Naive thymus-derived CD4-positive, alpha-beta T cell (primary cell): ENCODE data around the gene RERE. TPM values are rescaled to one million over a fixed set of nuclear protein-coding genes. Genes with fewer than 3 reads are reported as not detected.

Experiments
- ATAC-seq: fragments of 150-1000 bp; cut with Tn5 transposase; 2 replicates; pipeline ENCODE4 v1.10.0; 2021; ENCODE audit warnings: mild to moderate bottlenecking, moderate library complexity
- CTCF ChIA-PET: fragments of 350-600 bp; sonication (Branson Sonifier 250); formaldehyde crosslinking; loops from one replicate; lab custom pipeline; 2021; ENCODE audit warnings: antibody characterized with exemption; lab: Charles Lee
- POLR2A ChIA-PET: fragments of 350-600 bp; sonication (Branson Sonifier 250); formaldehyde crosslinking; loops from one replicate; lab custom pipeline; 2021; ENCODE audit warnings: antibody characterized with exemption, inconsistent platforms; lab: Charles Lee
- DNase-seq, 9 donors: peaks; one replicate each; pipeline versions ENCODE4 v3.0.0 to v3.0.0-alpha.2; 2020 to 2022; ENCODE audit warnings: mixed read lengths in 1 of 9
- H3K27ac ChIP-seq: one replicate; pipeline ENCODE4 v1.7.0; 2013; ENCODE audit warnings: mild to moderate bottlenecking, low read depth, low read length, moderate library complexity
- H3K27me3 ChIP-seq, 2 donors: one replicate each; pipeline ENCODE4 v1.7.0; 2013; ENCODE audit warnings: low read length in 2 of 2, mild to moderate bottlenecking in 2 of 2, moderate library complexity in 2 of 2; ENCODE audit not compliant: control insufficient read depth in 2 of 2, insufficient read depth in 2 of 2
- H3K36me3 ChIP-seq, 3 experiments: 1 replicate in 2 of 3; 2 replicates in 1 of 3; pipeline ENCODE4 v1.7.0; 2013; ENCODE audit warnings: low read length in 3 of 3, mild to moderate bottlenecking in 3 of 3, moderate library complexity in 1 of 3; ENCODE audit not compliant: insufficient read depth in 3 of 3, control insufficient read depth in 2 of 3
- H3K4me1 ChIP-seq, 2 donors: one replicate each; pipeline ENCODE4 v1.7.0; 2013; ENCODE audit warnings: low read length in 2 of 2, mild to moderate bottlenecking in 2 of 2, moderate library complexity in 1 of 2; ENCODE audit not compliant: control insufficient read depth in 2 of 2, insufficient read depth in 2 of 2
- H3K4me3 ChIP-seq: 2 replicates; pipeline ENCODE4 v1.7.0; 2013; ENCODE audit warnings: mild to moderate bottlenecking, low read length
- H3K9me3 ChIP-seq, 3 experiments: 1 replicate in 2 of 3; 2 replicates in 1 of 3; pipeline ENCODE4 v1.7.0; 2013; ENCODE audit warnings: low read length in 3 of 3; ENCODE audit not compliant: control insufficient read depth in 2 of 3
- H3K27ac Mint-ChIP-seq, 9 donors: one replicate each; pipeline ENCODE4 v1.8.0; 2020 to 2022; ENCODE audit warnings: mixed read lengths in 9 of 9, mild to moderate bottlenecking in 8 of 9, moderate library complexity in 5 of 9, inconsistent platforms in 2 of 9
- H3K27me3 Mint-ChIP-seq, 5 donors: one replicate each; pipeline ENCODE4 v1.8.0; 2021 to 2022; ENCODE audit warnings: mixed read lengths in 5 of 5, mild to moderate bottlenecking in 1 of 5
- H3K36me3 Mint-ChIP-seq, 5 donors: one replicate each; pipeline ENCODE4 v1.8.0; 2020 to 2022; ENCODE audit warnings: mixed read lengths in 5 of 5, mild to moderate bottlenecking in 3 of 5, inconsistent platforms in 1 of 5
- H3K4me1 Mint-ChIP-seq, 7 donors: one replicate each; pipeline ENCODE4 v1.8.0; 2020 to 2022; ENCODE audit warnings: mixed read lengths in 7 of 7, mild to moderate bottlenecking in 3 of 7, inconsistent platforms in 1 of 7
- H3K4me3 Mint-ChIP-seq, 10 donors: one replicate each; pipeline ENCODE4 v1.8.0; 2020 to 2022; ENCODE audit warnings: mild to moderate bottlenecking in 10 of 10, mixed read lengths in 10 of 10, moderate library complexity in 6 of 10, inconsistent platforms in 2 of 10
- H3K9me3 Mint-ChIP-seq, 11 donors: one replicate each; pipeline ENCODE4 v1.8.0; 2020 to 2022; ENCODE audit warnings: mixed read lengths in 11 of 11, mild to moderate bottlenecking in 4 of 11, inconsistent platforms in 1 of 11, moderate library complexity in 1 of 11
- intact Hi-C, 2 donors: fragments of 100-400 bp; cut with micrococcal nuclease; formaldehyde crosslinking; loops; one replicate each; pipeline ENCODE4 v1.15.1; 2023
- polyA plus RNA-seq, 2 donors: library from polyadenylated mRNA; unstranded; fragments of 300-500 nt; fragmentation: Illumina TruSeq; gene quantifications; one replicate each; pipeline ENCODE4 v1.2.3, GENCODE V29; 2021
- total RNA-seq, 6 experiments: library from RNA in 5 of 6; stranded (reverse) in 5 of 6; gene quantifications; 1 replicate in 5 of 6; 2 replicates in 1 of 6; pipeline ENCODE4 v1.2.3 and lab custom pipeline; 2021 to 2026

RERE gene
- total and polyA plus RNA-seq, 7 experiments from 2014 or later: 7.3 to 114 (median 106) TPM

- ChIA-PET CTCF (no interaction called here), POLR2A (no interaction called here)
- Mint-ChIP-seq H3K4me1 (peaks cover under 1 to 26% (median 13%) of the 10 kb centered on the region in 7 donors), H3K9me3 (no peaks in the 10 kb centered on the region), H3K4me3 (no peak overlapping the region), H3K27ac (peak overlapping the region in 5 of 9 donors; percentile 15 to 63 (median 38)), H3K27me3 (no peaks in the 10 kb centered on the region), H3K36me3 (peaks cover 4 to 49% (median 43%) of the 10 kb centered on the region in 5 donors)
- no peak overlapping the region for H3K27ac ChIP-seq
- ATAC-seq (peak; percentile 87), DNase-seq (no peak)
- no peak overlapping the region for H3K4me3 ChIP-seq
- no peaks in the 10 kb centered on the region for H3K9me3 ChIP-seq
- intact Hi-C loops: no loop called here
- H3K27me3 ChIP-seq: no peaks in the 10 kb centered on the region
- H3K4me1 ChIP-seq: peaks cover 0 to 9% of the 10 kb centered on the region in 2 donors
- peaks cover 0 to 46% (median 9%) of the 10 kb centered on the region in 3 experiments for H3K36me3 ChIP-seq
These were observed 321.0 kb downstream of the RERE start for GRCh38 chr1:8496473-8496872.

DNA sequence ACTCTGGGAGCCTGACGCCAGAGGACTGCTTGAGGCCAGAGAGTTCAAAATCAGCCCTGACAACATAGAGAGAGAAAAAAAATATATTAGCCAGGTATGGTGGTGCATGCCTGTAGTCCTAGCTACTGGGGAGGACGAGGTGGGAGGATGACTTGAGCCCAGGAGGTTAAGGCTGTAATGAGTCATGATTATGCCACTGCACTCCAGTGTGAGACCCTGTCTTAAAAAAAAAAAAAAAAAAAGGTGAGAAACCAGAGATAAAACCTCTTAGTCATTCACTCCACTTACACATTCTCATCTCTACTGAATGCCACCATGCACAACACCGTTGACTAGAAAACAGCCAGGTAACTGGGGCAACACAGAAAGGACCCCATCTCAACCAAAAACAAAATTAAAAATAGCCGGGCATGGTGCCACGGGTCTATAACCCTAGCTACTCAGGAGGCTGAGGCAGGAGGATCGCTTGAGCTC lies 321.5 kb downstream of the RERE start:
- ChIA-PET CTCF (no interaction called here), POLR2A (no interaction called here)
- Histone ChIP-seq H3K9me3 (no peaks in the 10 kb centered on the region), H3K27ac (no peak overlapping the region), H3K36me3 (peaks cover 0 to 46% (median 9%) of the 10 kb centered on the region in 3 experiments), H3K4me1 (peaks cover 0 to 9% of the 10 kb centered on the region in 2 donors), H3K4me3 (no peak overlapping the region), H3K27me3 (no peaks in the 10 kb centered on the region)
- Mint-ChIP-seq H3K4me3 (no peak overlapping the region), H3K27ac (peak overlapping the region in 5 of 9 donors; percentile 13 to 63 (median 45)), H3K36me3 (peaks cover 4 to 49% (median 43%) of the 10 kb centered on the region in 5 donors), H3K9me3 (no peaks in the 10 kb centered on the region), H3K27me3 (no peaks in the 10 kb centered on the region), H3K4me1 (peaks cover 4 to 26% (median 13%) of the 10 kb centered on the region in 7 donors)
- intact Hi-C loops: no loop called here
- peak; percentile 63 for ATAC-seq
- DNase-seq: peak in 1 of 9 donors; percentile 38

DNA sequence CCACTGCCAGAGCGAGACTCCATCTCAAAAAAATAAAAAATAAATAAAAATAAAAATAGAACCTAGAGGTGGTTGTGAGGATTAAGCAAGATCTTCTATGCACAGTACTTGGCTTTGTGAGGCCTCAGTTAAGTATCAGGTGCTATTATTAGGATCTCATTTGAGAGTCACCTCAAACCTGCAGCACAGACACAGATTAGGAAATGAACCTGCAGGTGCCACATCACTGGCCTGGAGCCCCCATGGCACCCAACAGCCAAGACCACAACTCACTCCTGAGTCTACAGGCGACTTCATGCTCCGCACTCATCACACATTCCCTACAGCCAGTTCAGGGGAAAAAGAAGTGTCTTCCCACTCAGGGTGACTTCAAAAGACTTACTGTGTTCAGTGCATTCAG lies 322.8 kb downstream of the RERE start:
- H3K36me3 ChIP-seq: peaks cover 0 to 42% (median 9%) of the 10 kb centered on the region in 3 experiments
- H3K27ac Mint-ChIP-seq: peak overlapping the region in 2 of 9 donors; percentile 38 to 49
- no peaks in the 10 kb centered on the region for H3K9me3 Mint-ChIP-seq
- intact Hi-C loops: no loop called here
- no peaks in the 10 kb centered on the region for H3K27me3 ChIP-seq
- H3K4me1 Mint-ChIP-seq: peaks cover 4 to 26% (median 13%) of the 10 kb centered on the region in 7 donors
- peaks cover 4 to 50% (median 41%) of the 10 kb centered on the region in 5 donors for H3K36me3 Mint-ChIP-seq
- no peaks in the 10 kb centered on the region for H3K9me3 ChIP-seq
- no peak overlapping the region for H3K4me3 ChIP-seq
- H3K27me3 Mint-ChIP-seq: no peaks in the 10 kb centered on the region
- H3K4me3 Mint-ChIP-seq: no peak overlapping the region
- ATAC-seq (no peak), DNase-seq (no peak)
- ChIA-PET CTCF (interaction anchor here (0.8 kb wide), 1 partner anchor 23 kb away, joined by 3 read pairs; no protein-coding TSS in a partner anchor), POLR2A (interaction anchor here (1.0 kb wide), 1 partner anchor 31 kb away, joined by 3 read pairs; no protein-coding TSS in a partner anchor)
- H3K27ac ChIP-seq: no peak overlapping the region
- H3K4me1 ChIP-seq: peaks cover 0 to 9% of the 10 kb centered on the region in 2 donors

DNA sequence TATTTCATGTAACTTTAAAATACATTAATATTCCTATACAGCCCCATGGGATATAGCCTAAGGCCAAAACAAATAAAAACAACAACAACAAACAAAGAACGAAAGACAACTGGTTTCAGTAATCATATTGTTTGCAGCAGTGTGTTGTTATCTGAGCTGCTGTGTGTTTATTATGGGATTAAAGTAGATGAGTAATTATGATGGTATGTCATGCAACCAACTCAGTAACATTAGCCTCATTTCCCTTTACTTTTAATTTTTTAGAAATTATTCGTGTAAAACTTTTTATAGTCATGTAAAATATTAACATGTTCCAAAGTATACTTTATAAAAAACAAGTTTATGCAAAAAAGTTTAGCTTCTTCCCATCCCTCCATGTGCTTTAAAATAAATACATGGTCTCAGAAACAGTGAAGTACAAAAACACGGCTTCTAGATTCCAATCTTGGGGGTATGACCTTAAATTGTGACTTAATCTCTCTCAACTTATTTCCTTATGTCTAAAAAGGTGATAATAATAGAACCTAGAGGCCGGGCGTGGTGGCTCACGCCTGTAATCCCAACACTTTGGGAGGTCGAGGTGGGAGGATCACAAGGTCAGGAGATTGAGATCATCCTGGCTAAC lies 323.4 kb downstream of the RERE start:
- ATAC-seq (no peak), DNase-seq (no peak)
- Histone ChIP-seq H3K27me3 (no peaks in the 10 kb centered on the region), H3K36me3 (peaks cover 0 to 38% (median 9%) of the 10 kb centered on the region in 3 experiments), H3K9me3 (no peaks in the 10 kb centered on the region), H3K27ac (no peak overlapping the region), H3K4me3 (no peak overlapping the region), H3K4me1 (peaks cover 0 to 9% of the 10 kb centered on the region in 2 donors)
- Mint-ChIP-seq H3K27me3 (no peaks in the 10 kb centered on the region), H3K4me1 (peaks cover 4 to 26% (median 13%) of the 10 kb centered on the region in 7 donors), H3K36me3 (peaks cover 4 to 47% (median 38%) of the 10 kb centered on the region in 5 donors), H3K4me3 (no peak overlapping the region), H3K27ac (no peak overlapping the region), H3K9me3 (no peaks in the 10 kb centered on the region)
- POLR2A ChIA-PET: interaction anchor here (1.0 kb wide), 1 partner anchor 32 kb away, joined by 3 read pairs; no protein-coding TSS in a partner anchor
- CTCF ChIA-PET: no interaction called here
- intact Hi-C loops: no loop called here

- H3K27ac Mint-ChIP-seq: no peak overlapping the region
- Histone ChIP-seq H3K36me3 (peaks cover 0 to 5% (median 0%) of the 10 kb centered on the region in 3 experiments), H3K27ac (no peak overlapping the region), H3K27me3 (no peaks in the 10 kb centered on the region), H3K4me3 (no peak overlapping the region), H3K9me3 (no peaks in the 10 kb centered on the region), H3K4me1 (no peaks in the 10 kb centered on the region)
- CTCF ChIA-PET: no interaction called here
- H3K4me1 Mint-ChIP-seq: peaks cover 6 to 41% (median 11%) of the 10 kb centered on the region in 7 donors
- intact Hi-C loops: no loop called here
- no peaks in the 10 kb centered on the region for H3K9me3 Mint-ChIP-seq
- H3K4me3 Mint-ChIP-seq: no peak overlapping the region
- H3K27me3 Mint-ChIP-seq: no peaks in the 10 kb centered on the region
- POLR2A ChIA-PET: no interaction called here
- no peak for ATAC-seq
- H3K36me3 Mint-ChIP-seq: peaks cover 0 to 32% (median 9%) of the 10 kb centered on the region in 5 donors
- DNase-seq: no peak
These were observed 330.2 kb downstream of the RERE start for GRCh38 chr1:8487249-8487648.

GRCh38 chr1:8486047-8486446 lies 331.4 kb downstream of the RERE start:
- POLR2A ChIA-PET: no interaction called here
- Mint-ChIP-seq H3K4me1 (peaks cover 5 to 34% (median 7%) of the 10 kb centered on the region in 7 donors), H3K36me3 (peaks cover 0 to 28% (median 11%) of the 10 kb centered on the region in 5 donors), H3K9me3 (no peaks in the 10 kb centered on the region), H3K4me3 (no peak overlapping the region), H3K27me3 (no peaks in the 10 kb centered on the region), H3K27ac (no peak overlapping the region)
- DNase-seq: no peak
- Histone ChIP-seq H3K9me3 (no peaks in the 10 kb centered on the region), H3K36me3 (peaks cover 0 to 5% (median 0%) of the 10 kb centered on the region in 3 experiments), H3K4me3 (no peak overlapping the region), H3K4me1 (no peaks in the 10 kb centered on the region), H3K27ac (no peak overlapping the region), H3K27me3 (no peaks in the 10 kb centered on the region)
- no peak for ATAC-seq
- intact Hi-C loops: no loop called here
- CTCF ChIA-PET: interaction anchor here (0.6 kb wide), 1 partner anchor 104 kb away, joined by 3 read pairs; no protein-coding TSS in a partner anchor
